Spinal cord (tissue), 10 donors: Measurements from ENCODE around the gene B9D1. TPM values are rescaled to one million over a fixed set of nuclear protein-coding genes. Genes with fewer than 3 reads are reported as not detected.

Source experiments
- DNase-seq, 6 donors: peaks; one replicate each; pipeline versions ENCODE4 v3.0.0 to v3.0.0-alpha.2; 2013 to 2015; ENCODE audit warnings: low spot score in 6 of 6, low read depth in 4 of 6
- H3K27ac ChIP-seq: one replicate; pipeline ENCODE4 v1.5.1; 2013; ENCODE audit warnings: low read depth, low read length, control low read depth
- H3K27me3 ChIP-seq: one replicate; pipeline ENCODE4 v1.6.1; 2013; ENCODE audit warnings: low read length; ENCODE audit not compliant: control insufficient read depth, insufficient read depth
- H3K36me3 ChIP-seq: one replicate; pipeline ENCODE4 v1.6.1; 2013; ENCODE audit warnings: low read length; ENCODE audit not compliant: control insufficient read depth, insufficient read depth
- H3K4me1 ChIP-seq: one replicate; pipeline ENCODE4 v1.6.1; 2013; ENCODE audit warnings: low read length; ENCODE audit not compliant: control insufficient read depth, insufficient read depth
- H3K4me3 ChIP-seq: one replicate; pipeline ENCODE4 v1.5.1; 2013; ENCODE audit warnings: low read depth, low read length, control low read depth
- H3K9me3 ChIP-seq: one replicate; pipeline ENCODE4 v1.6.1; 2013; ENCODE audit warnings: low read length; ENCODE audit not compliant: control insufficient read depth, insufficient read depth
- WGBS: methylation state at CpG from one replicate; pipeline ENCODE4 v1.1.5; 2013; ENCODE audit warnings: missing lambda C conversion rate; ENCODE audit not compliant: insufficient coverage; 5-methylcytosine and 5-hydroxymethylcytosine counted together
- polyA plus RNA-seq, 2 donors: library from polyadenylated mRNA; unstranded; fragments of 120-200 nt; gene quantifications; one replicate each; pipeline ENCODE4 v1.2.1, GENCODE V29; 2013; ENCODE audit not compliant: insufficient read length in 2 of 2
- total RNA-seq, 2 donors: library from RNA; depleted of rRNA in 1 of 2; stranded (reverse); fragments of 120-200 nt in 1 of 2; fragments of >200 nt in 1 of 2; gene quantifications; one replicate each; pipeline versions ENCODE4 v1.2.3 to v1.2.4, GENCODE V29; 2013 to 2014
- donor health status: healthy.

B9D1 gene
- total and polyA plus RNA-seq, 4 donors = 16.8 to 37.9 (median 31.7) TPM

GRCh38 chr17:19301973-19302372 is 60.5 kb downstream of the B9D1 start:
- H3K27ac ChIP-seq = no peak overlapping the region
- H3K4me3 ChIP-seq = no peak overlapping the region
- H3K27me3 ChIP-seq = no peaks in the 10 kb centered on the region
- 94% methylated on average over 8 of the region's 9 CpGs for WGBS
- DNase-seq = no peak
- peaks cover 28% of the 10 kb centered on the region for H3K36me3 ChIP-seq
- no peaks in the 10 kb centered on the region for H3K9me3 ChIP-seq
- H3K4me1 ChIP-seq = peaks cover 82% of the 10 kb centered on the region

GRCh38 chr17:19301274-19301951 is 61.1 kb downstream of the B9D1 start:
- Histone ChIP-seq H3K27ac (no peak overlapping the region), H3K9me3 (no peaks in the 10 kb centered on the region), H3K36me3 (peaks cover 31% of the 10 kb centered on the region), H3K27me3 (no peaks in the 10 kb centered on the region), H3K4me3 (no peak overlapping the region), H3K4me1 (peaks cover 82% of the 10 kb centered on the region)
- WGBS = 76% methylated on average over 5 of the region's 5 CpGs
- no peak for DNase-seq

GRCh38 chr17:19299866-19300265 is 62.7 kb downstream of the B9D1 start:
- no peaks in the 10 kb centered on the region for H3K9me3 ChIP-seq
- DNase-seq = no peak
- peaks cover 72% of the 10 kb centered on the region for H3K4me1 ChIP-seq
- no peaks in the 10 kb centered on the region for H3K27me3 ChIP-seq
- WGBS = 84% methylated on average over 7 of the region's 7 CpGs
- H3K4me3 ChIP-seq = no peak overlapping the region
- peak overlapping the region; percentile 37 for H3K27ac ChIP-seq
- H3K36me3 ChIP-seq = peaks cover 35% of the 10 kb centered on the region

GRCh38 chr17:19299214-19299747 is 63.2 kb downstream of the B9D1 start:
- DNase-seq = peak in 1 of 6 donors; percentile 41
- Histone ChIP-seq H3K36me3 (peaks cover 30% of the 10 kb centered on the region), H3K27ac (peak overlapping the region; percentile 37), H3K27me3 (no peaks in the 10 kb centered on the region), H3K9me3 (no peaks in the 10 kb centered on the region), H3K4me3 (no peak overlapping the region), H3K4me1 (peaks cover 66% of the 10 kb centered on the region)
- 42% methylated on average over 2 of the region's 4 CpGs for WGBS

GRCh38 chr17:19298569-19299213 is 63.8 kb downstream of the B9D1 start:
- H3K4me1 ChIP-seq = peaks cover 64% of the 10 kb centered on the region
- no peaks in the 10 kb centered on the region for H3K9me3 ChIP-seq
- H3K27ac ChIP-seq = peak overlapping the region; percentile 22
- peak in 1 of 6 donors; percentile 77 for DNase-seq
- H3K4me3 ChIP-seq = no peak overlapping the region
- no peaks in the 10 kb centered on the region for H3K27me3 ChIP-seq
- WGBS = no CpG with 5 or more reads among the region's 6 CpGs
- H3K36me3 ChIP-seq = peaks cover 28% of the 10 kb centered on the region

- Histone ChIP-seq H3K4me1 (peaks cover 55% of the 10 kb centered on the region), H3K9me3 (no peaks in the 10 kb centered on the region), H3K27ac (peak overlapping the region; percentile 52), H3K27me3 (no peaks in the 10 kb centered on the region), H3K36me3 (peaks cover 22% of the 10 kb centered on the region), H3K4me3 (no peak overlapping the region)
- no peak for DNase-seq
- WGBS = 78% methylated on average over 9 of the region's 11 CpGs
Measured at GRCh38 chr17:19296786-19297778, 65.4 kb downstream of the B9D1 start.

GRCh38 chr17:19295473-19296135 is 66.9 kb downstream of the B9D1 start:
- Histone ChIP-seq H3K36me3 (peaks cover 17% of the 10 kb centered on the region), H3K27me3 (no peaks in the 10 kb centered on the region), H3K9me3 (no peaks in the 10 kb centered on the region), H3K4me3 (no peak overlapping the region), H3K4me1 (peaks cover 55% of the 10 kb centered on the region), H3K27ac (no peak overlapping the region)
- DNase-seq = peak in 1 of 6 donors; percentile 64
- 49% methylated on average over 4 of the region's 8 CpGs for WGBS

GRCh38 chr17:19294443-19294842 is 68.1 kb downstream of the B9D1 start:
- Histone ChIP-seq H3K27ac (no peak overlapping the region), H3K4me3 (no peak overlapping the region), H3K4me1 (peaks cover 55% of the 10 kb centered on the region), H3K9me3 (no peaks in the 10 kb centered on the region), H3K27me3 (no peaks in the 10 kb centered on the region), H3K36me3 (peaks cover 15% of the 10 kb centered on the region)
- DNase-seq = no peak
- no CpG with 5 or more reads among the region's 3 CpGs for WGBS
